Mesangial cell (primary cell): ENCODE measurements around the gene NT5C1B. TPM values are rescaled to one million over a fixed set of nuclear protein-coding genes. Genes with fewer than 3 reads are reported as not detected.

Experiments used
- total RNA-seq: library from RNA; depleted of rRNA; stranded (reverse); fragments of >200 nt; gene quantifications from 2 replicates; pipeline ENCODE4 v1.2.3, GENCODE V29; 2015

The NT5C1B gene
- total RNA-seq: not detected in 2 replicates

DNA sequence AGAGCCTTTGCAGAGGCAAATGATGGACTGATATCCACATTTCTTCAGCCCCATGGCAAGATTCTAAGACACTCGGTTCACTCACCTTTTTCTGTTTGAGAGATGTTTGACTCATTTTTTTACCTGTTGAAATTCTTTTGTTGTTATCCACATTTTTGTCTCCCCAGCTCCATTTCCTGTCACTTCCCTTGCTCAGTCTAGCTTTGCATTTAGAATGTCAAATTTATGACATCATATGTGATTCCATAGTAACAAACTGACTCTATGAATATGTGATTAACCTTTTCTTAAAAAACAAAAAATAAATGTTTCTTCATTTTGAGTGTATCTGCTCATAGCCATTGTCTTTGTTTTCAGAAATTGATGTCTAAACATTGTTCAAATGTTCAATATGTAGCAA, at the start of gene NT5C1B:
Gene NT5C1B, minus strand, starts transcription at position 216 of the 400 bp plus-strand sequence. Its CDS starts 101 bp downstream, at position 115.

DNA sequence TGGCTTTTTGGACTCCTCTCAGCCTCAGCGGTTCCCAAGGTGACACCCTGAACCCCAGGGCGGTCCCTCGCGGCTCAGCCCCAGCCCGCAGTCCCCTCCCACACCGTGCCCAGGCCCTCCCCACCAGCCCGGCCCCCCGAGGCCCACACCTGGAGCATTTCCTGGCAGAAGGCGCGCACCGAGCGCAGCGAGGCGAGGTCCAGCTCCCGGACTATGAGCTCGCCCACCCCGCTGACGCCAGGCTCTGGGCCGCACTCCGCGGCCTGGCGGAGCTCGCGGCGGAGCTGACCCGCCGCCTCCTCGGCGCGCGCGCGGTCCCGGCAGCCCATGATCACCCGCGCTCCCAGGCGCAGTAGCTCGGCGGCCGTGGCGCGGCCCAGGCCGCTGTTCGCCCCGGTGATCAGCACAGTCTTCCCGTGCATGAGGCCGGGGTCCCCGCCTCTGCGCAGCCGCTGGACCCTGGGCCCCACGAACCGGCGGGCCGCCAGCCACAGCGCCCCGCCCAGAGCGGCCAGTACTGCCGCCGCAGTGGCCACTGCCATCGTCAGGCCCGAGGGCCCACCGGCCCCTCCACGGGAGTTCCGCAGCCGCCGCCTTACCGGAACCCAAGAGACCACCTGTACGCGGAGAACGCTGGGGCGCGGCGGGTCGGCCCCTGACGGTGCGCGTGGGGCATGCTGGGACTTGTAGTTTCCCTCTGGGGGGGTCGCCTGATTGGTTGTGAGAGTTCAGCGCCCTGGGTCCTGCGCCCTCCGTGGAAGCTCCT, 29.2 kb downstream of the NT5C1B start, which contains the start of gene RDH14:
Gene RDH14, minus strand, starts transcription at position 623 of the 766 bp plus-strand sequence. Its CDS starts 81 bp downstream, at position 542.

Other genes with a start within 250 kb of the NT5C1B start
- gene RDH14, start 28.9 kb downstream of the NT5C1B start, total RNA-seq: 17.1 and 22.9 TPM in 2 replicates